Keratinocyte (primary cell): Measurements from ENCODE around the gene IKZF1. TPM values are rescaled to one million over a fixed set of nuclear protein-coding genes. Genes with fewer than 3 reads are reported as not detected.

Source experiments
- DNase-seq: peaks from one replicate; pipeline ENCODE4 v3.0.0-alpha.2; 2011; ENCODE audit warnings: low read depth, missing footprints, low spot score
- FAIRE-seq: peaks from 2 replicates; lab custom pipeline; 2011; peaks lifted over from hg19 to GRCh38; lab: Jason Lieb, UNC
- H2AFZ ChIP-seq: 2 replicates; pipeline ENCODE4 v1.6.0; 2012; ENCODE audit warnings: low read length, control low read depth, inconsistent platforms; ENCODE audit not compliant: control insufficient read depth
- H3K27ac ChIP-seq: 2 replicates; pipeline ENCODE4 v1.5.1; 2011; ENCODE audit warnings: low read length; ENCODE audit not compliant: control insufficient read depth, insufficient read depth
- H3K27me3 ChIP-seq: 3 replicates; pipeline ENCODE4 v1.6.0; 2011; ENCODE audit warnings: low read length; ENCODE audit not compliant: control insufficient read depth, insufficient read depth; ENCODE audit errors: extremely low read depth
- H3K36me3 ChIP-seq, 2 experiments: 2 replicates in 1 of 2; 3 replicates in 1 of 2; pipeline ENCODE4 v1.5.1; 2011; ENCODE audit warnings: low read length in 2 of 2, mild to moderate bottlenecking in 1 of 2; ENCODE audit not compliant: control insufficient read depth in 2 of 2, insufficient read depth in 2 of 2; ENCODE audit errors: extremely low read depth in 1 of 2
- H3K4me1 ChIP-seq: 3 replicates; pipeline ENCODE4 v1.5.1; 2011; ENCODE audit warnings: low read length; ENCODE audit not compliant: control insufficient read depth, insufficient read depth; ENCODE audit errors: extremely low read depth
- H3K4me2 ChIP-seq: 3 replicates; pipeline ENCODE4 v1.6.0; 2011; ENCODE audit warnings: low read depth, low read length; ENCODE audit not compliant: control insufficient read depth, insufficient read depth; ENCODE audit errors: extremely low read depth
- H3K4me3 ChIP-seq, 3 experiments: fragments of 200-600 bp in 1 of 3; sonication (generic) in 1 of 3; 2 replicates in 2 of 3; 3 replicates in 1 of 3; pipeline ENCODE4 v1.5.1; 2011 to 2016; ENCODE audit warnings: low read length in 3 of 3, mild to moderate bottlenecking in 3 of 3, control low read depth in 2 of 3, inconsistent platforms in 1 of 3, low read depth in 1 of 3, mixed read lengths in 1 of 3, mixed run types in 1 of 3, moderate library complexity in 1 of 3; ENCODE audit not compliant: control insufficient read depth in 2 of 3, insufficient read depth in 2 of 3; ENCODE audit errors: extremely low read depth in 1 of 3
- H3K79me2 ChIP-seq: 2 replicates; pipeline ENCODE4 v1.6.0; 2012; ENCODE audit warnings: low read length; ENCODE audit not compliant: control insufficient read depth, insufficient read depth
- H3K9ac ChIP-seq: 3 replicates; pipeline ENCODE4 v1.6.0; 2011; ENCODE audit warnings: low read length; ENCODE audit not compliant: control insufficient read depth, insufficient read depth; ENCODE audit errors: extremely low read depth
- H3K9me1 ChIP-seq: 3 replicates; pipeline ENCODE4 v1.6.0; 2011; ENCODE audit warnings: low read length; ENCODE audit not compliant: control insufficient read depth, insufficient read depth; ENCODE audit errors: extremely low read depth
- H3K9me3 ChIP-seq: 2 replicates; pipeline ENCODE4 v1.5.1; 2012; ENCODE audit warnings: low read depth, low read length; ENCODE audit not compliant: control insufficient read depth
- H4K20me1 ChIP-seq: 3 replicates; pipeline ENCODE4 v1.6.0; 2011; ENCODE audit warnings: low read length; ENCODE audit not compliant: control insufficient read depth, insufficient read depth; ENCODE audit errors: extremely low read depth
- CTCF ChIP-seq, 3 experiments: IDR thresholded peaks in 1 of 3; conservative IDR thresholded peaks in 1 of 3; optimal IDR thresholded peaks in 1 of 3; 2 replicates in 2 of 3; 3 replicates in 1 of 3; pipeline versions ENCODE3 to v1.5.1; 2011; ENCODE audit warnings: low read length in 3 of 3, mild to moderate bottlenecking in 3 of 3, moderate library complexity in 2 of 3, control low read depth in 1 of 3, inconsistent platforms in 1 of 3; ENCODE audit not compliant: insufficient read depth in 2 of 3; ENCODE audit errors: extremely low read depth in 1 of 3
- EZH2 ChIP-seq: IDR thresholded peaks from one replicate; pipeline ENCODE4 v1.6.1; 2012; ENCODE audit warnings: inconsistent platforms, mild to moderate bottlenecking, low read length, moderate library complexity
- dilution Hi-C: fragments of 300-500 bp; cut with MboI; formaldehyde crosslinking; loops from one replicate; pipeline ENCODE4 v1.7.0; 2020; ENCODE audit warnings: low sequenced_read_pairs; ENCODE audit not compliant: extremely low pct_ligation_motif_present
- polyA plus RNA-seq, 5 experiments: library from polyadenylated mRNA; depleted of rRNA in 3 of 5; stranded (reverse) in 3 of 5; stranded (forward) in 1 of 5; unstranded in 1 of 5; fragments of >200 nt; gene quantifications; 1 replicate in 1 of 5; 2 replicates in 3 of 5; 3 replicates in 1 of 5; pipeline versions ENCODE4 v1.2.1 to v1.2.3, GENCODE V29; 2011 to 2012; ENCODE audit warnings: missing spikeins in 2 of 5, low read depth in 1 of 5, low replicate concordance in 1 of 5

Gene IKZF1
- polyA plus RNA-seq, 1 donor (not counting 4 experiments of a cell fraction or from before 2014, with no cell fraction given): not detected

DNA sequence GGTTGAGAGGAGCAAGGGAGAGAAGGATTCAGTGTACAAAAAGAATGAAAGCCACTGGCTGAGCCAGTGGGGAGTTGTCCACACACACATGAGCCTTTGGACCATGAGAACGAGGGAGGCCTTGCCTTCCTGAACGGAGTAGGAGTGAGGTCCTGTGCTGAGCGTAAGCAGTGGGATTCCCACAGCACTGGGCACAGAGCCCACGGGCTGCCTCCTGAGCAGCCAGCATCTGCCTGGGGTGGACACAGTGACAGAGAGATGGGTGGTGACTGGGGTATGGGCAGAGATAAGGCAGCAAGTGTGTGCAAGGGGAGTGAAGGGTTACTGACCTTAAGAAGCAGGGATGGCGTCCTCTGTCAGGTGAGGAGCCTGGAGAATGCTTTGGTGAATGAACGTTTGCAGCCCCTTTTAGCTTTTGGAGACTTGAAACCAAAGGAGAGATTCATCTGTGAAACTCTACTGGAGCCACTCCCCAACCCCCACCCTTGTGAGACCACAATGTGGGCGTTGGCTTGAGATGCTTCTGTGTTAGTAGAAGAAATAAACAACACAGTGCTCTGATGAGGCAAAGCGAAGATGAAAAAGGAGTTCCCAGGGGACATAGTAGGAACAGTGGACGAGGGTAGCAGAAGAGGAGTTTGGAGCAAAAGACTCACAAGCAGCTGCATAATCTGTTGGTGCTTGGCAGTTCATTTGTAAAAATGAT lies 89.2 kb downstream of the IKZF1 start:
- H2AFZ ChIP-seq: no peak overlapping the region
- no peak overlapping the region for H3K4me2 ChIP-seq
- H3K27ac ChIP-seq: no peak overlapping the region
- H3K9ac ChIP-seq: no peak overlapping the region
- no peaks in the 10 kb centered on the region for H4K20me1 ChIP-seq
- no peaks in the 10 kb centered on the region for H3K9me3 ChIP-seq
- DNase-seq (no peak), FAIRE-seq (no peak)
- H3K4me3 ChIP-seq: no peak overlapping the region
- H3K4me1 ChIP-seq: no peaks in the 10 kb centered on the region
- H3K79me2 ChIP-seq: no peaks in the 10 kb centered on the region
- TF ChIP-seq EZH2 (no peak), CTCF (optimal IDR thresholded peaks at IDR 0.05 in 1 of 3, IDR thresholded peaks at IDR 0.05 in 1 of 3, conservative IDR thresholded peaks at IDR 0.05 in 1 of 3; ENCODE audit: extremely low read depth in 1 of 3, insufficient read depth in 2 of 3, low read length in 3 of 3) (no peak)
- peaks cover 23% of the 10 kb centered on the region for H3K27me3 ChIP-seq
- dilution Hi-C loops: no loop called here
- H3K9me1 ChIP-seq: no peaks in the 10 kb centered on the region
- no peaks in the 10 kb centered on the region for H3K36me3 ChIP-seq

GRCh38 chr7:50394315-50394714 lies 89.8 kb downstream of the IKZF1 start:
- H3K27ac ChIP-seq: no peak overlapping the region
- H3K4me1 ChIP-seq: no peaks in the 10 kb centered on the region
- no peak overlapping the region for H3K9ac ChIP-seq
- no peaks in the 10 kb centered on the region for H3K79me2 ChIP-seq
- no peak for TF ChIP-seq EZH2
- no peak for TF ChIP-seq CTCF (optimal IDR thresholded peaks at IDR 0.05 in 1 of 3, IDR thresholded peaks at IDR 0.05 in 1 of 3, conservative IDR thresholded peaks at IDR 0.05 in 1 of 3; ENCODE audit: extremely low read depth in 1 of 3, insufficient read depth in 2 of 3, low read length in 3 of 3)
- peaks cover 26% of the 10 kb centered on the region for H3K27me3 ChIP-seq
- DNase-seq: no peak
- dilution Hi-C loops: no loop called here
- no peak overlapping the region for H3K4me2 ChIP-seq
- H3K9me3 ChIP-seq: no peaks in the 10 kb centered on the region
- H4K20me1 ChIP-seq: no peaks in the 10 kb centered on the region
- H3K4me3 ChIP-seq: no peak overlapping the region
- FAIRE-seq: no peak
- H2AFZ ChIP-seq: no peak overlapping the region
- no peaks in the 10 kb centered on the region for H3K9me1 ChIP-seq
- H3K36me3 ChIP-seq: no peaks in the 10 kb centered on the region
